AG20443 (cell line): ENCODE results near the gene PPFIBP1.

Source experiments
- DNase-seq: peaks from one replicate; pipeline ENCODE4 v3.0.0; 2012; ENCODE audit warnings: low spot score, mixed read lengths

PPFIBP1 gene

GRCh38 chr12:27523642-27524493 is at the start of gene PPFIBP1:
Gene PPFIBP1, plus strand, starts transcription at chr12:27524206. Its CDS starts 109,191 bp downstream, at chr12:27633397.
- peak; percentile 98 for DNase-seq

GRCh38 chr12:27474344-27474743 is 49.7 kb upstream of the PPFIBP1 start:
- peak; percentile 80 for DNase-seq

GRCh38 chr12:27477049-27477448 is 47.0 kb upstream of the PPFIBP1 start:
- DNase-seq, result no peak

GRCh38 chr12:27478949-27479348 is 45.1 kb upstream of the PPFIBP1 start:
- DNase-seq, result no peak

- DNase-seq, result no peak
These were observed 44.0 kb upstream of the PPFIBP1 start for GRCh38 chr12:27480016-27480415.

GRCh38 chr12:27486961-27487360 is 37.0 kb upstream of the PPFIBP1 start:
- DNase-seq, result no peak

GRCh38 chr12:27488479-27488878 is 35.5 kb upstream of the PPFIBP1 start:
- no peak for DNase-seq

GRCh38 chr12:27491226-27491625 is 32.8 kb upstream of the PPFIBP1 start:
- no peak for DNase-seq

GRCh38 chr12:27493260-27493940 is 30.6 kb upstream of the PPFIBP1 start:
- DNase-seq, result no peak

- no peak for DNase-seq
These were observed 26.6 kb upstream of the PPFIBP1 start for GRCh38 chr12:27497446-27497845.

GRCh38 chr12:27498149-27498548 is 25.9 kb upstream of the PPFIBP1 start:
- DNase-seq, result no peak

GRCh38 chr12:27498761-27499160 is 25.2 kb upstream of the PPFIBP1 start:
- no peak for DNase-seq

GRCh38 chr12:27499377-27499776 is 24.6 kb upstream of the PPFIBP1 start:
- DNase-seq, result no peak

- DNase-seq, result no peak
These were observed 23.5 kb upstream of the PPFIBP1 start for GRCh38 chr12:27500546-27500945.

GRCh38 chr12:27502021-27502435 is 22.0 kb upstream of the PPFIBP1 start:
- no peak for DNase-seq

- peak; percentile 31 for DNase-seq
These were observed 19.5 kb upstream of the PPFIBP1 start for GRCh38 chr12:27504507-27504906.

GRCh38 chr12:27505109-27505508 is 18.9 kb upstream of the PPFIBP1 start:
- DNase-seq, result peak; percentile 71

- no peak for DNase-seq
These were observed 18.2 kb upstream of the PPFIBP1 start for GRCh38 chr12:27505761-27506160.

- DNase-seq, result no peak
These were observed 17.3 kb upstream of the PPFIBP1 start for GRCh38 chr12:27506645-27507189.

- DNase-seq, result no peak
These were observed 15.1 kb upstream of the PPFIBP1 start for GRCh38 chr12:27508736-27509431.

- DNase-seq, result peak; percentile 25
These were observed 12.8 kb upstream of the PPFIBP1 start for GRCh38 chr12:27511031-27511722.

GRCh38 chr12:27511723-27512045 is 12.3 kb upstream of the PPFIBP1 start:
- DNase-seq, result no peak
